Raji (cell line): ENCODE measurements around the gene S100A3.

Experiments used
- POLR2A ChIP-seq: IDR thresholded peaks from 2 replicates; pipeline ENCODE4 v1.6.1; 2011; ENCODE audit warnings: low read depth, low read length, control low read depth; ENCODE audit not compliant: insufficient read depth

S100A3 gene

DNA sequence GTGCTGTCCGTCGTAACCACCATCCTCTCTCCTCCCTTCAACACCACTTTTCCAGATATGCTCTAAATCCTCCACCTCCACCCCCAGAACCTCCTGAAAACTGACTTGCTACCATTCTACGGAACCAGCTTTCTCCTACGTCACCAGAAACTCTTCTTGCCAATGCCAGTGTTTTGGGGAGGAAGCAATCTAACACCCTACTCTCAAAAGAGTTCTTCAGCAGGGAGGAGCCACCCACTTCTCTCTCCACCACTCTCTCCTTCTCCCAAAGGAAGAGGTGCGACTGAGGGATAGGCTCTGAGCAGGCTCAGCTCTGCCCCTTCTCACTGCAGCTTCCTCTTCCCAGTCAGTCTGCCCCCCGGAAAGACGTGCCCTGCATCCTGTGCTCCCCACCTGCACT is 22.6 kb upstream of the S100A3 start:
- TF ChIP-seq POLR2A = no peak

DNA sequence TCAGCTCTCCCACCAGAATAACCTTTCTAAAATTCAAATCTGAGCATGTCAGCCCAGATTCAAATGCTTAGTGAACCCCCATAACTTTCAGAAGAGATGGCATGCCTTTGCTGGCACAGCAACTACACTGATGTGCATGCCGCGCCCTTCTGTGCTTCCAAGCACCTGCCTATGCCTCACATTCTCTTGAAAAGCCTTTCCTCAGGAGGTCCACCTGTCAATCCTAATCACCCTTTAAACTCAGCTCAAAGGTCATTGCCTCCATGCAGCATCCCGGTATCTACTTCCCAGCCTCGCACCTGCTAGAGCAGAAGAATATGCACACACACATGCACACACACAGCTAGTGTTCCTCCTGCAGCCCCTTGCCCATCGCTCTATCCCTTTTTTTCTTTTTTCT is 21.8 kb upstream of the S100A3 start:
- no peak for TF ChIP-seq POLR2A

DNA sequence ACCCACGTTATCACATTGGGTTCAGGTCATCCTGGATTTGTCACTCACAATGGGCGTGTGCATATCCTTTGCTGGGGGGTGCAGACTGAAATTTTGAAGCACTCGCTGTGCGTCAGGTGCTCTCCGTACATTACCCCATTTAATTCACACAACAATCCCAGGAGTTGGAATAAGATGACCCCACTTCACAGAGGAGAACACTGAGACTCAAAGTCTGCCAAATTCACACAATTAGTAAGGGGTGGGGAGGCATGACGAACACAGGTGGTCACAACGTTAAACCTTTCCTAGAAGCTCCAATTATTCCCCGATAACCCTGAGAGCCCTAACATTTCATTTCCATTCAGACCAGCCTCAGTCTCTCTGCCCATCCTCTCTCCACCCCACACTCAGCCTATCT is 20.4 kb upstream of the S100A3 start:
- TF ChIP-seq POLR2A = no peak

DNA sequence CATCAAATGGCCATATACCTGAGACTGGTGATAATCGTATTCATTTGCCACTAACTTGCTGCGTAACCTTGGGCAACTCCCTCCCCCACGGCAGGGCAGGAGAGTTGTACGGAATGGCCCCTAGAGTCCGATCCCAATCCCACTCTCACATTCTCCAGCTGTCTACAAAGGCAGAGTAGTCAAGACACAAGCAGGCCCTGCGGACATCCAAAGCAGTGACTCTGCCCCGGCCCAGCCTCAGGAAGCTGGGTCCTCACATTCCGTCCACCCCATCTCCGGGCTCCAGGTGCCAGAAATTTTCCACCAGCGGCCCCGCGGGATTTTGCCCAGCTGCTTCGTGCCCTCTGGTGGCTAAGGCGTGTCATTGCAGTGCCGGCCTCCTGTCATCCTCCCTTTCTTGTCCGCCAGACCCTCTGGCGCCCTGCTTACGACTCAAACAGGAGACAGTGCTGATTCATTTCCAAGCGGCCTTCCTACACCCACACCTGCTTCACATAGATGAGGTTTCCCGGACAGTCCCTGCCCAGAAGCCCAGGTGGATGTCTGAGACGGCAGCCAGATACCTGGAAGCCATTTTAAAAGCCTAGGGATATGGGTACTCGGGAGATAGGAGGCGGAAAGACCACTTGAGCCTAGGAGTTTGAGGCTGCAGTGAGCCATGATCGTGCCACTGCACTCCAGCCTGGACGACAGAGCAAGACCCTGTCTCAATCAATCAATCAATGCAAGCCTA is 19.5 kb upstream of the S100A3 start:
- no peak for TF ChIP-seq POLR2A

DNA sequence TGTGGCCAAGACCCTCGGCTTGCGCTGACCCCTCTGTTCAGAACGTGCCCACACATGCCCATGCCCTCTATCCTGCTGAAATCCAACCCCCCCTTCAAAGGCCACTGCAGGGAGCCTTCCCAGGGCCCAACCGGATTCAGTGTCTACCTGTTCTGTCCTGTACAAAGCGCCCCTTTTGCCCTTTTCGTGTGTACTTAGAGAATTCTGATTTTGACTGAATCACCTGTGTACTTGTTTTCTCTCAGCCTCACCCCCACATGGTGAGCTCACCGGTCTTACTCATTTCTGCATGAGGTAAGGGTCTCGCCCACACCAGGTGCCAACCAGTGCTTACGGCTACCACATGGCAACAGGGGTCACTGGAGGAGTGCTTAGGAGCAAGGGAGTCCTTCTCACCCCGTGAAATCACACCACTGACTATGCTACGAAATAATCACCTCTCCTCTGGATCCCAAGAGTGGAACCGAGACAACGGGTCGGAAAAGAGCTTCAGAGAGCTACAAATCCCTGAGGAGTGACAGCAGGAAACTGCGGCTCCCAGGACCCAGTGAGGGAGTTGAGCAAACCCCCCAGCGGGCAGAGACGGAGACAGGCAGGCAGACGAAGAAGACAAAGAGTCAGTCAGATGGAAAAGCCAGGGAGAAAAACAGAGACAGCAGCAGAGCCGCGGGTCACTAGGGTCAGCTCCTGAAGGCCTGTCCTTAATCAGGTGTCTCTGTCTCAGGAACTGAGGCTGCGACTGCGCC is 18.7 kb upstream of the S100A3 start:
- TF ChIP-seq POLR2A = no peak

DNA sequence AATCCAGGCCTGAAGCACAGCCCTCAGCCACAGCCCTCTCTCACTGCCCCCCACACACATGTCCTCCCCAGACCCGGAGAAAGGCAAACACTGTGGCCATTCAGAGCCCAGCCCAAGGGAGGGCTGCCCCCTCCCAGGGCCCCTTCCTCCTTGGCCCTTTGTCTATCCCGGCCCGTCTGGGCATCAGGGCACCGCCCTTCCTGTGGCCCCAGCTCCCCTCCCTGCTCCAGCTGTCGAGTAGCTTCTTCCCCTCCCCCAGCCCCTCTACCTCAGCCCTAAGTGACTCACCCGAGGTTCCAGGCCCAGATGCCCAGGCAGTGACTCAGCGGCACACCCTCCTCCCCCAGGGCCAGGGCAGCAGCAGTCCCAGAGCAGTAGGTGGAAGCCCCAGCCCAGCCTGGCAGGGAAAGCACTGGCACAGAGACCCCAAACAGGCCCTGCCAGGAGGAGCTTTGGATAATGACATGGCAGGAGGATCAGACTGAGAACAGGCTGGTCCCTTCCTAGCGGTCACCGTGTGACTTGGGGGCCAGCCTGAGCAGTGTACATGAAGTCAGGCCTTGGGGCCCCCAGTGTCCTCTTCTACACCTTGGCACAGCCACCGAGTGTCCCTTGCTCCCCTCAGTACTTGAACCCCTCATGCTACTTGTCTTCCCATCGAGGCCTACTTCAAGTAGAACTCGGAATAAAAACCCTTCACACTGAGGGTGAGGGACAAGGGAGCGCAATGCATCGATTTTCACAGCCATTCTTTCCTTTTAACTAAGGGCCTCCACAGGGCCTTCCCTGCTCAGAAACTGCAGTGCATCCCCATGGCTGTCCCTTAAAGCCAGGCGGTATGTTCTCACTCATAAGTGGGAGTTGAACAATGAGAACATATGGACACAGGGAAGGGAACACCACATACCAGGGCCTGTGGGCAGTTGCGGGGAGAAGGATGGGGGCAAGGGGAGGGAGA is 17.6 kb upstream of the S100A3 start:
- no peak for TF ChIP-seq POLR2A

DNA sequence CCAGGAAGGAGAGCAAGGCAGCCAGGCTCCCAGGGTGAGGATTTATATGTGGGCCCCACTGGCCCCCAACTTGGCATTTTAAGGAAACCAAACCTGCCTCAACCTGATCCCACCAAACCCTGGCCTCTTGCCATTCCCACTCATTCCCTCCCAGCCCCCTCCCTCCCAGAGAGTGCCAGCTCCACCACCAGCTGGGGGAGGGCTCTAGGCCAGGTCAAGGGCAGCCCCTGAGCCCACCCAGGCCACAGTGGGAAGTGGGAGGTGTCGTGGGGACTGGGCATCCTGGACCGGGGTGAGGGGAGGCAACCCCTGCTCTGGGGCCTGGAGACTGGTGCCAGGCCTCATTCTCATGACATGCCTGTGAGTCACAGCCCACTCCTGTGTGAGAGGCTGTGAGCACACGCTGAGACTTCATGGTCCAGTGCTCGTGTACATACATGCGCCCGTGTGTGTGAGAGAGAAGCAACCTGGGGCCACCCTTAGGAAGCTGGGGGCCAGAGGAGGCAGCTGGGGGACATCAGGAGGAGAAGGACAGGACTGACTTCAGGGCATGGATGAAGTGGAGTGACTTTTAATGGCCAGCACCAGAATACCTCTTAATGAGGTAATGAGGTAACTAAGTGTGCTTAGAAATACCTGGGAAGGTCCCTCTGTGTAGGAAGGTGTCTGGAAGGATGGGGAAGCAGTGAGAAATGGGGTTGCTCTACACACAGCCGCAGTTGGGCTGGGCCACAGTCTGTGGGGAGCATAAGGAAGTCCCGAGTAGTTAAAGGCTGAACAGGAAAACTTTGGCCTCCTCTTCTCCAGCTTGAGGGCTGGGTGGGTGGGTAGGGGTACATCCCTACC is 16.7 kb upstream of the S100A3 start, which contains the start of gene S100A2:
Gene S100A2 (minus strand): TSS at position 316 of the 846 bp plus-strand sequence. CDS start 1,967 bp downstream, outside the sequence.
- TF ChIP-seq POLR2A = no peak

DNA sequence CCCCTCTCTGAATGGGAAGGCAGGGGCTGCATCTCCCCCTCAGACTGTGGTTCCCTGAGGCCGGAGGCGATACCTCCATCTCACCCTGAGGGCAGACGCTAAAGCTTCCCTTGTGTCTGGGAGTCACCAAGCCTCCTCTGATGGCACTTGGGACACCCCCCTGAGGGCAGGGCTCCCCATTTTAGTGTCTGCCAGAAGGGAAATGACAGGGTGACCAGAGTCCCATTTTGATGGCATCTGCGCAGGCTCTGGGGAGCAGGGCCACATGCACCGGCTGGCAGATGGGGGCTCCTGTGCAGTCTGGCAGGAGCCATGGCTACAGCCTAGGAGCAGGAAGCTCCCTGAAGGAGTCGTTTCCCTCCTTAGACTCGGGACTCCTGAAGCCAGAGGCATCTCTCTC is 14.9 kb upstream of the S100A3 start:
- no peak for TF ChIP-seq POLR2A

DNA sequence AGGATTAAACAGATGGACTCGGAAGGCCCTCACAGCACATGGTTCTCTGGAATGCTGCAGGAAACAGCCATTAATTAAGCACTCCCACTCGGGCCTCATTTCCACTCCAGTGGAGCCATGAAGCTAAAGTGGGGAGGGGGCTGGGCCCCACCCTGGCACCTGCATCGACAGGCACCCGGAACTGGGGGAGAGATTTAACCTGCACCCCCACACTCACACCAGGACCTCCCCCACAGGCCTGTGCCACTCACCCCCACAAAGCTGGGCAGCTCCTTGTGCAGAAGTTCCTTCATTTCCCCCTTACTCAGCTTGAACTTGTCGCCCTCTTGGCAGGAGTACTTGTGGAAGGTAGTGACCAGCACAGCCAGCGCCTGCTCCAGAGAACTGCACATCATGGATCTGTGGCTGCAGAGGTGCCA is 14.4 kb upstream of the S100A3 start:
- no peak for TF ChIP-seq POLR2A

DNA sequence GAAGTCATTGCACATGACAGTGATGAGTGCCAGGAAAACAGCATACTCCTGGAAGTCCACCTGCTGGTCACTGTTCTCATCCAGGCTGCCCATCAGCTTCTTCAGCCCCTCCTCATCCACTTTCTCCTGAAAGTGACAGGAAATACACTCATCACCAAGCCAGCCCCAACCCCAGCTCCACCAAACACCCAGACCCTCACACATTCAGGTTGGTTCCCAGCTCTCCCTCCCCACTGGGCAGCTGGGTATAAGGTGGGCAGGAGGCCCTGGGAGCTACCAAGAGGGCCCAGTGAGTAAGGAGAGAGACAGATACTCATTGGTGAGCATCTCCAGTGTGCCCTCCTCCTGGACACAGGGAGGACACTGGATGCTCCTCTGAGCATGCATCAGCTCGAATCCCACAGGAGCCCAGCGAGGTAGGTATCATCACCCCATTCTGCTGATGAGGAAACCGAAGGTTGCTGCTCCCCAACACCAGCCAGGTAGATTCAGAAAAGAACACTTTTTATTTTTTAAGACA is 12.5 kb upstream of the S100A3 start:
- TF ChIP-seq POLR2A = no peak

DNA sequence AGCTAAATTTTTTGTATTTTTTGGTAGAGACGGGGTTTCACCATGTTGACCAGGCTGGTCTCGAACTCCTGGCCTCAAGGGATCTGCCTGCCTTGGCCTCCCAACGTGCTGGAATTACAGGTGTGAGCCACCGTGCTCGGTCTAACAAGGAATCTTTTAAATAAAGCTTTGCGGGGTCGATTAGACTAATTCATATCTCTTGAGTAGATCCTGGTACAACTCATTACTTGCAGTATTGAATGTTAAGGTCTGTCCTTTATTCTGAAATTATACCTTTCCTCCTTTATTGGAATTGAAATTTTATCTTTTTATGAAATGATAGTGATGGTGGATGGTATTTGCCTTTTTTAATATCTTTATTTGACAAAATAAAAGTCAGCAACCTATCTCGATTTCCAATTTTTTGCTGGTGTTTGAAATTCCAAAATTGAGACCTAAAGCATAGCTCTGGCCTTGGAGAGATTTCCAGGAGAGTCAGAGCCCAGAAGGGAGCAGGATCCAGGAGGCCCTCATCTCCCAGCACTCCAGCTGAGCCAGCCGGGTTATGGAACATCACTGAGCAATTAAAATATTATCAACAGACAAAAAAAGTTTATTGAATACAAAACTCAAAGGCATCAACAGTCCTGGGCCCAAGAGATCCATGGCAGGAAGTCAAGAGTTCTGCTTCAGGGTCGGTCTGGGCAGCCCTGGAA is 11.9 kb upstream of the S100A3 start:
- no peak for TF ChIP-seq POLR2A

DNA sequence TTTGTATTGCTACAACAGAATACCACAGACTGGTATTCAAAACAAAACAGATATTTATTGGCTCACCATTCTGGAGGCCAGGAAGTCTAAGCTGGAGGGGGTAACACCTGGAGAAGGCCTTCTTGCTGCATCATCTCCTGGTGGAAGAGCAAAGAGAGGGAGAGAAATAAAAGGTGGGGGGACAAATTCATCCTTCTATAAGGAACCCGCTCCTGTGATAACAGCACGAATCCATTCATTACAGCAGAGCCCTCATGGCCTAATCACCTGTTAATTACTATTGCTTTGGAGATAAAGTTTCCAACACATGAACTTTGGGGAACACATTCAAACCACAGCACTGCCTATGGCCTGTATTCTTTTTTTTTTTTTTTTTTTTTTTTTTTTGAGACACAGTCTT is 11.2 kb upstream of the S100A3 start:
- no peak for TF ChIP-seq POLR2A

DNA sequence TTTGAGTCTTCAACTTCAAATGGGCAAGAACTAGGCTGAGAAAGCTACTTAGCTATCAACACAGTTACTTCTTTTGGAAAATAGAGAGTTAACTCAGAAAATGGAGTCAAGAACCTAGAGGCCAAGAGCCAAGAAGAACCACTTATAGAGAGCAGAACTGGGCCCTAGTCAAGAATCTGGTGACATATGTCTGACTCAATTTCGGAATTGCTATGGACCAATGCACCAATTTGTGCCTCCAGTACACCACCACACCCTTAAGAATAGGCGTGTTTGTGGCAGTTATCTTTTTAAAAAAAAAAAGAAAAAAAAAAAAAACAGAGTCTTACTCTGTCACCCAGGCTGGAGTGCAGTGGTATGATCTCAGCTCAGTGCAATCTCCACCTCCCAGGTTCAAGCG is 8.8 kb upstream of the S100A3 start:
- no peak for TF ChIP-seq POLR2A

DNA sequence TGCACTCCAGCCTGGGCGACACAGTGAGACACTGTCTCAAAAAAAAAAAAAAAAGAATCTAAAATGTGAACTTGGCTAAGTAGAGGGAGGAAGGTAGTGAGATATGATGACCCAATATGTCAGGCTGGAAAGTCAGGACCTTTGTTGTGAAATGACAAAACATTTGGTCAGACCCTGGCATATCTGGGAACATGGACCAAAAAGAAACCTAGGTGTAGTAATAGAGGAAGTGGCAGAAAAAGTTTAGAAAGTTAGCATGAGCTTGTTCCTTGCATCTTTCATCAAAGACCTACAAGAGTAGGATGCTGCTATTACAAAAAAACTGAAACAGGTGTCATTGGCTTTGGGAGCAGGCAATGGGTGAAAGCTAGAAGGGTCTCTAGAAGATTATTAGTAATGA is 7.3 kb upstream of the S100A3 start:
- TF ChIP-seq POLR2A = no peak
